Activated T-cell treated with anti-CD3 and anti-CD28 coated beads, Interleukin-2, amount 50 U/mL, for 1 hour (primary cell): Measurements from ENCODE around the gene GNAZ.
"Not testable (repeated sequence)": the region's sequence is repeated elsewhere in the genome, so short reads cannot be mapped to it uniquely, and the experiment has no call there.

Source experiments
- DNase-seq: peaks from one replicate; pipeline ENCODE4 v3.0.0-alpha.2; 2020

GNAZ gene

DNA sequence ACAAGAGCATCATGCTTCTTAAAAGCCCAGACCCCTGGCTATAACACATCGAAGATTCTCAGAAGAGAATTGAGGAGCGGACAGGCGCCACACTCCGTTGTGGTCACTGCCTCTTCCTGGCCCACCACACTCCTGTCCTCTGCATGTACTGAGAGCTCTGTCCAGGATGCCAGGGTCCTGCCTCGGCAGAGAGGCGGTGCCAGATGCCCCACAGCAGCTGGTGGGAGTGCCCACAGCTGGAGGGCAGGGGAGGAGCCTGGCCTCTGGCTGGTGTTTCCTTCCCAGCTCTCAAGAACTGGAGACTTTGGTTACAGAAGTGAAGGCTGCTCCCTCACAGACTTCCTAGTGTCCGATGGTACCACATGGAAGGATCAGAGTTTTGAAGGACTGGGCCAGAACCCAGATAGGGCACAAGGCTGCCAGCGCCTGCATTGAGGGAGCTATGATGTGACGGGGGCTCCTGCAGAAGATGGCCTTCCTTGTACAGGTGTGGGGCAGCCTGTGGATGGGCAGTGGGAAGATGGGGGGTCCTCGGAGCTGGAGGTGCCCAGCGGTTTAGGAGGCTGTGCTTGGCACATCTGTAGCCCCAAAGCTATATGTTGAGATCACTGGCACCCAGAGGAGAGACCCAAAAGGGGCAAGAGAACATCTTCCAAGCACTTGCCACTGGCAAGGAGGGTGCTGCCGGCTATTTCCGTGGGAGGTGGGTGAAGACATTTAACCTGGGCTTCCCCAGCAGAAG lies 52.1 kb downstream of the GNAZ start:
- DNase-seq: no peak

DNA sequence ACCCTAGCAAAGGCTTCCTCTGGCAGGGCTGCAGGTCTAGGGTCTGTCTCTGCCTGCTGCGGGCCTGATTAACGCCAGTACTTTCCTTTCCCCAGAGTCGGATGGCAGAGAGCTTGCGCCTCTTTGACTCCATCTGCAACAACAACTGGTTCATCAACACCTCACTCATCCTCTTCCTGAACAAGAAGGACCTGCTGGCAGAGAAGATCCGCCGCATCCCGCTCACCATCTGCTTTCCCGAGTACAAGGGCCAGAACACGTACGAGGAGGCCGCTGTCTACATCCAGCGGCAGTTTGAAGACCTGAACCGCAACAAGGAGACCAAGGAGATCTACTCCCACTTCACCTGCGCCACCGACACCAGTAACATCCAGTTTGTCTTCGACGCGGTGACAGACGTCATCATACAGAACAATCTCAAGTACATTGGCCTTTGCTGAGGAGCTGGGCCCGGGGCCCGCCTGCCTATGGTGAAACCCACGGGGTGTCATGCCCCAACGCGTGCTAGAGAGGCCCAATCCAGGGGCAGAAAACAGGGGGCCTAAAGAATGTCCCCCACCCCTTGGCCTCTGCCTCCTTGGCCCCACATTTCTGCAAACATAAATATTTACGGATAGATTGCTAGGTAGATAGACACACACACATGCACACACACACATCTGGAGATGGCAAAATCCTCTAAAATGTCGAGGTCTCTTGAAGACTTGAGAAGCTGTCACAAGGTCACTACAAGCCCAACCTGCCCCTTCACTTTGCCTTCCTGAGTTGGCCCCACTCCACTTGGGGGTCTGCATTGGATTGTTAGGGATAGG lies 52.9 kb downstream of the GNAZ start:
- no peak for DNase-seq

DNA sequence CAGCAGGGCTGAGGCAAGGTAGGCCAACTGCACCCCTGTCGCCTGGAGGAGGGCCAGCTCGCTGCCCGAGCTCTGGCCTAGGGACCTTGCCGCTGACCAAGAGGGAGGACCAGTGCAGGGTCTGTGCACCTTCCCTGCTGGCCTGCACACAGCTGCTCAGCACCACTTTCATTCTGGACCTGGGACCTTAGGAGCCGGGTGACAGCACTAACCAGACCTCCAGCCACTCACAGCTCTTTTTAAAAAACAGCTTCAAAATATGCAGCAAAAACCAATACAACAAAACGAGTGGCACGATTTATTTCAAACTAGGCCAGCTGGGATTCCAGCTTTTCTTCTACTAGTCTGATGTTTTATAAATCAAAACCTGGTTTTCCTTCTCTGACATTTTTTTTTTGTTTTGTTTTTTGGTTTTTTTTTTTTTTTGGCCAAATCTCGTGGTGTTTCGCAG lies 53.5 kb downstream of the GNAZ start:
- DNase-seq: no peak

DNA sequence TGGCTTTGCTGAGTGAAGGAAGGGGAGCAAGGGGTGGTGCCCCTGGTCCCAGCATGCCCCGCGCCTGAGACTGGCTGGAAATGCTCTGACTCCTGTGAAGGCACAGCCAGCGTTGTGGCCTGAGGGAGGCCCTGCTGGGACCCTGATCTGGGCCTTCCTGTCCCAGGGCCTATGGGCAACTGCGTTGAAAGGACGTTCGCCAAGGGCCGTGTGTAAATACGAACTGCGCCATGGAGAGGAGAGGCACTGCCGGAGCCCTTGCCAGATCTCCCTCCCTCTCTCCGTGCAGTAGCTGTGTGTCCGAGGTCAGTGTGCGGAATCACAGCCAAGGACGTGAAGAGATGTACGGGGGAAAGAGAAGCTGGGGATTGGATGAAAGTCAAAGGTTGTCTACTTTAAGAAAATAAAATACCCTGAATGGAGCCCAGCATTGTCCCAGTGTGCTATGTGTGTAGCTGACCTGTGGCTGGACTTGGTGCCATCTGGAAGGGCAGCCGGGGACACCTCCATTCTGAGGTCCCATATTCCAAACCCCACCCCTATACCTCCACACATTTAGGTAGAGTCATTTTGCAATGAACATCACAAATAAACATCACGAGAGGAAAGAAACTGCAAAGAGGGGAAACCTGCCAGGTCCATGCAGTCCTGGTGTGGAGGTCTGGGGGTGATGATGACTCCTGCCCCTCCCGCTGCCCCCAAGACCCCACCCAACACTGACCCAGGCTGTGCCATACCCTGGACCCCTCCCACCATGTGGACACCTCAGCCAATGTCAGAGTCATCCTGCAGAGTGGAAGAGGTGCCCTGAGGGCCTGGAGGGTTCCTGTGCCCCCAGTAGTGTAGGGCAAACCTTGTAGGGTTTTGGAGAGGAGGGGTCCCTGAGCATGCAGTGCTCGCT lies 54.5 kb downstream of the GNAZ start:
- DNase-seq: no peak

DNA sequence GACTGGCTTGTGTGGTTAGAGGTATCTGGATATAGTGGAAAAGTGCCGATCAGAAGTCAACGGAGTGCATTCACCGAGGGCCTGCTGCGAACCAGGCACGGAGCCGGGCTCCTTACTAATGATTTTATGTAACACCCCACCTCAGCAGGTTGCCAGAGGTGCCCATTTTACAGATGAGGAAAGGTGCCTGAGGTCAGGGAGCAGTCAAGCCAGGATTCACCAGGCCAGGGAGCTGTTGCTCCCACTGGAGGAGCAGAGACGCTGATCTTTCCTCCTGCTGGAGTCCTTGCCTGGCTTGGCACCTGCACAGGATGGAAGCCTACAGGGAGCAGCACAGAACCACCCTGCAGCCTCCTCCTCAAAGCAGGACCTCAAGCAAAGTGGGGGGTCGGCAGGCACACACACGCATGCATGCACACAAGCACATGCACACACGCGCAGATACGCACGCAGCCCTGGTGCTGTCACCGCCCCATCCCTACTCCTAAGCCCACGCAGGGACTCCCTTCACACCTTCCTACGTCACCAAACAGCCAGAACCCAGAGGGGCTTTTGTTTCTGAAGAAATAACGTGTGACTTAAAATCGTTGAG lies 55.3 kb downstream of the GNAZ start:
- no peak for DNase-seq

DNA sequence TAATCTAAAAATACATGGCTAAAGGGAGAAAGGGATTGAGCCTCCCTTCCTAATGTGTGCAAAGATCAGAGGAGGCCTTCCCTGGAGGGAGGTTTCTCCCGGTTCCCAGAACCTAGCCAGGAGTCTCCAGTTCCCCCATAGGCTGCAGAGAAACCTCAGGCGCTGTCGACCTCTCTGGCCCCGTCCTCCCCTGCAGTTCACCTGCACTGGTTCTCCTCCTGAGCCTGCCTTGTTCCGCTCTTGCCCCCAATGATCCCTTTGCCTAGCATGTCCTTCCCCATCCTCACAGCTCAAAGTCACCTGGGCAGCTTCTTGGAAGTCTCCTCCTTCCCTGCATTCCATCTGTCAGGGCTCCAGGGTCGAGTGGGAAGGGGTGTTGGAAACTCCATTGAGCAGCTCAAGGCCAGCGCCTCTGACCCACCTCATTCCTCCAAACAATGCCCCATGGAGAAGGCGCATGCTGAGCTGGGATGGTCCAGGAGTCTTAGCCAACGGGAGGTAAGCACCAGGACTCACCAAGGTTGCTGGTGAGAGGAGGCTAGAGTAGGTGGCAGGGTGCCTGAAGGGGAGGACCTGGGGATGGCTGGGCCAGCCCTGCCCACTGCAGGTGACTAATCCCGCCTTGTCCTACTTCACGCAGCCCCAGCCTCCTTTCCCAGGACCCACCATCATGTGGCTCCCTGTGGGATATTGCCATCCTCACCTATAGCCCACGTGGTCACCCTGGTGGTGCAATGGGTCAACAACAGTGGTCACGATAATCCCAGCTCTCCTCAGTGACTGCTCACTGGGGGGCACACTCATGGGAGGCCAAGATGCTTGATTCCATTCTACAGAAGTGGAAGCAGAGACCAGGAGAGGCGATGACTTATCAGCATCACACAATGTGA lies 56.1 kb downstream of the GNAZ start:
- DNase-seq: no peak

GRCh38 chr22:23127055-23127756 lies 56.9 kb downstream of the GNAZ start:
- no peak for DNase-seq

GRCh38 chr22:23127788-23128187 lies 57.5 kb downstream of the GNAZ start:
- no peak for DNase-seq

GRCh38 chr22:23128269-23129108 lies 58.2 kb downstream of the GNAZ start:
- DNase-seq: peak; percentile 76

DNA sequence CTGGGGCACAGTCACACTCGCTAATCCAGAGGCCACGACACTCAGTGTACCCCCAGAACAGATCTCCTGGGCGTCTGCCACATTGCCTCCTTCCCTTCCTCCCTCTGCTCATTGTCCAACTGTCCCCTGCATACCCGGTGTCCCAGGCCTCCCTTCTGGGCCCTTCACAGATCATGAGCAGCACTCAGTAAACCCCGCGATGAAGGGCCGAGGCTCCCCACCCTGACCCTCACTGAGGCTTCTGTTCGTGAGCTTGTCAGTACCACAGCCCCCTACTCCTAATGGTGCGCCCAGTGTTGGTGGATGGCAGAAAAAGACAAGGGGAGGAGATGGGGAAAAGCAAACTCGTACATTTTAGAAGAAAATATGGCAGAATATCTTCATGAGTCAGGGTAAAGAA lies 58.8 kb downstream of the GNAZ start:
- no peak for DNase-seq

DNA sequence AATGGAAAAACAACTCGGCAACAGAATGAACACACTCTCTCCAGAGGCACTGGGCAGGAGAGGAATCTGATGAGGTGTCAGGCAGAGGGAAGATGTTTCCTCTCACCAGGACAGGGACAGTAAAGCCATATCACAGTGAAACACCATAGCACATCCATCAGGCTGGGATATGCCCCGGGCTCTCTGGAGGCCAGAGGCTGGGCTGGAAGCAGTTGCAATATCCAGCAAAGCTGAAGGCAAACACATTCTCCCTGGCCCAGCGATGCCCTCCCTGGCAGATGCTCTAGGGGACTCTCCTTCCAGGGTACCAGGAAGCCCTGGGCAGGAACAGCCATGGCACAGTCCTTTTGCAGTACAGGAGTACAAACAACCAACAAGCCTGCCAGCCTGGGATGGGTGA lies 60.4 kb downstream of the GNAZ start:
- no peak for DNase-seq

DNA sequence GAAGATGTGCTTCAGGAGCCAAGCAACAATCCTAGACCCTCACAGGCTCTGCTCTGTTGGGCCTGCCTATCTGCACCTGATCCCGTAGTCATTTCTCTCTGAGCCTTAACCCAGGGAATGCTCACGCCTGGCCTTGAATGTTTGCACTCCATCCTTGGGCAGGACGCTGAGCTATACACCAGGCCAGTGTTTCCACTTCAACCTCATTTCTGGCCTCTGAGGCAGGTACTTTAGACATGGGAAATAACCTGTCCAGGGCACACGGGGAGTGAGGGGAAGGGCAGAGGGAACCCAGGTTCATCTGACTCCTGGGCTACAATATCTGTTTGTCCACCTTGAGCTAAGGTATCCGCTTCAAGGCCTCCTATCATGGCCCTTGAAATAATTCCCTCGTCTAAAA lies 61.6 kb downstream of the GNAZ start:
- no peak for DNase-seq

- no peak for DNase-seq
These were observed 62.2 kb downstream of the GNAZ start for GRCh38 chr22:23132376-23133091.

- DNase-seq: no peak
These were observed 63.6 kb downstream of the GNAZ start for GRCh38 chr22:23133922-23134321.

- DNase-seq: not testable (repeated sequence)
These were observed 66.7 kb downstream of the GNAZ start for GRCh38 chr22:23136991-23137390.

- DNase-seq: no peak
These were observed 67.1 kb downstream of the GNAZ start for GRCh38 chr22:23137468-23137867.

DNA sequence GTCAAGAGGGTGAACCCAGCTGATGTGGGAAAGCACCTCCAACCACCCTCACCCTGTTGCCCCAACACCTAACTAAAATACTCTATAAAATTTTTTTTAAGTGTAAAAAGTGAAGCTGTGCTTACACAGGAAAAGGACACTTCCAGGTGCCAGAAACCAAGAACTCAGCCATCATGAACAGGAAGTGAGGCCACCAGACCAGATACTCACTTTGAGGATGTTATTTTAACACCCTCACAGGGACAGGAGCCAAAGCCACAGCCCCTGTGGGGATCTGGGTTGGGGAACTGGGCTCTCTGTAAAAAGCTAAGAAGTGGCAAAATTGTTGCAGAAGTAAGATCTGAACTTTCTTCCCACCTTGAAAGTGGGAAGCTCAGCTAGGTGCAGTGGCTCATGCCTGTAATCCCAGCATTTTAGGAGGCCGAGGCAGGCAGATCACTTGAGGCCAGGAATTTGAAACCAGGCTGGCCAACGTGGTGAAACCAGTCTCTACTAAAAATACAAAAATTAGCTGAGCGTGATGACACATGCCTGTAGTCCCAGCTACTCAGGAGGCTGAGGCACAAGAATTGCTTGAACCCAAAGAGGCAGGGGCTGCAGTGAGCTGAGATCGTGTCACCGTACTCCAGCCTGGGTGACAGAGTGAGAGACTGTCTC lies 67.7 kb downstream of the GNAZ start:
- DNase-seq: peak; percentile 38

DNA sequence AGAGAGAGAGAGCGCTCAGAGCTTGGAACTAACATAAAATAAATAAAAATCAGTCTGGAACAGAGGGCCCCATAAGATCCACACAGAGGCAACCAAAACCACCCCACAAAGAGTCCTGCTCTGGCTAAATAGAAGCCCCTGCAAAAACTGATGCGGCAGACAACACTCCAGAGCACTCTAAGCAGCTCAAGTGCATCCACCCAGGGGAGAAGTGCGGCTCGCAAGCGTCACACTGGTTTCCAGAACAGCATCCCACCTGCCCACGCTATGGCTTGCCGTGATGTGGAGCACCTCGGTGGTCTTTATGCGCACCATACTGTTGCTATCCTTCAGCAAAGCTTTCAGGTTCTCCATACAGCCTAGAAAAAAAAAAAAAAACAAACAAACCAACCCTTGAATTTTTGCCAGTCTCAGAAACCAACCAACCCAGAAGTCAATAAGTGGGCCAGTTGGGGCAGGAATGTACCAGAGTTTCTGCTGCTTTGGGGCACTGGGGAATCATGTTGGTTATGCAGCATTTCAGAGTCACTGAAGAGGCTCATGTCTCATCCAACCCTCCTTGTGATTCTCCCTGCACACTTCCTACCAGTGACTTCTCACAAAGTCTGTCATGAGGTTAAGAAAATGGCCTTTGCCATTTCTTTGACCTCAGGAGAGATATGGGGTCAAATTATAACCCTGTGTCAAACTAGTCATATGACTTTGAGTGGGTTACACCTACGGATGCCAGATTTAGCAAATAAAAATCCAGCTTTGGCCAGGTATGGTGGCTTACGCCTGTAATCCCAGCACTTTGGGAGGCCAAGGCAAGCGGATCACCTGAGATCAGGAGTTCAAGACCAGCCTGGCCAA lies 68.5 kb downstream of the GNAZ start:
- DNase-seq: no peak
